Omental fat pad (tissue), 4 donors: ENCODE results near the gene BCLAF1. TPM values are rescaled to one million over a fixed set of nuclear protein-coding genes. Genes with fewer than 3 reads are reported as not detected.

Source experiments
- ATAC-seq: fragments of 150-250 bp; one replicate; pipeline ENCODE4 v1.9.1; 2016; ENCODE audit warnings: mild to moderate bottlenecking, moderate library complexity; ENCODE audit not compliant: low FRiP score
- DNase-seq: peaks from one replicate; pipeline ENCODE4 v3.0.0-alpha.2; 2019; ENCODE audit warnings: low spot score
- CTCF ChIP-seq, 3 donors: fragments of 450-650 bp; IDR thresholded peaks; one replicate each; pipeline ENCODE4 v1.5.1; 2016 to 2017; ENCODE audit warnings: antibody characterized with exemption in 3 of 3, mild to moderate bottlenecking in 3 of 3, moderate library complexity in 2 of 3
- small RNA-seq: library from RNA; depleted of rRNA; stranded (forward); fragments of <200 nt; gene quantifications from one replicate; pipeline ENCODE3, GENCODE V24; 2016
- total RNA-seq, 4 donors: library from RNA; depleted of rRNA; stranded (reverse); fragments of >200 nt; gene quantifications; one replicate each; pipeline ENCODE4 v1.1.0, GENCODE V29; 2016

BCLAF1 gene
- total RNA-seq, 4 donors from 2014 or later = 95.2 to 168 (median 148) TPM

DNA sequence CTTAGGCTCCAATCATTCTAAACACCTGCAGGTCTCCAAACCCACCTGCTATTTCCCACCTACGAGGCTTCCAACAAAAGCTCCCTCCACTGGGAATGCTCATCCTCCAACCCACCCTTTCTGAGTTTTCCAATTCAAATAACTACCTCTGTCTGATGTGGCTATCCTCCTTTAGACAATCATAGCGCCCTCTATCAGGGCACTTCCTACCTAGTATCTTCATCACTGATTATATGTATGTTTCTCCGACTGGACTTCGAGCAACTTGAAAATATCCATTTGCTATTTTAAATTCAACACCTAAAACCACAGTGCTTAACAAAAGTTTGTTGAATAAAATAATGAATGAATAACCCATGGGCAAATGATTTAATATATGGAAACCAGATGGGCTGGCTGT, 80.9 kb downstream of the BCLAF1 start:
- ATAC-seq = no peak
- no peak for DNase-seq
- no peak for TF ChIP-seq CTCF (IDR thresholded peaks at IDR 0.05)

Small RNA genes within 50 kb of the gene (small RNA-seq; reads per million reads assigned to genes)
- gene AL023284.1 = not detected

Other genes with a start within 250 kb of the BCLAF1 start
- 1 to 10 TPM in 2 of 4 donors, under 1 TPM in 1, not detected in 1; 0.63 to 4.2 (median 2.5) TPM for gene MTFR2, start 39.5 kb downstream of the BCLAF1 start, total RNA-seq